ENCODE measurements around the gene ZNF48. TPM values are rescaled to one million over a fixed set of nuclear protein-coding genes. Genes with fewer than 3 reads are reported as not detected.
A peak's percentile ranks its signal among the peaks of the same experiment; 100 is the strongest.

Gene ZNF48
- total RNA-seq, 4 donors from 2014 or later = 3.4 to 5.4 (median 4.9) TPM

GRCh38 chr16:30444231-30445148 lies 49.3 kb downstream of the ZNF48 start:
- no peak for TF ChIP-seq CTCF (IDR thresholded peaks at IDR 0.05)
- ATAC-seq (ENCODE audit: low FRiP score) = no peak
- no peak for DNase-seq (ENCODE audit: low spot score)

- DNase-seq (ENCODE audit: low spot score) (no peak), ATAC-seq (ENCODE audit: low FRiP score) (no peak)
- TF ChIP-seq CTCF (IDR thresholded peaks at IDR 0.05) = no peak
Observed at GRCh38 chr16:30445149-30445407, 49.9 kb downstream of the ZNF48 start.

- no peak for TF ChIP-seq CTCF (IDR thresholded peaks at IDR 0.05)
- ATAC-seq (ENCODE audit: low FRiP score) (peak; percentile 97), DNase-seq (ENCODE audit: low spot score) (peak; percentile 100)
Observed at GRCh38 chr16:30445408-30446202, 50.4 kb downstream of the ZNF48 start, which contains the start of gene SEPHS2. TSS of gene SEPHS2 (minus strand) at chr16:30445874. CDS start at chr16:30445727, 147 bp downstream.

GRCh38 chr16:30446203-30446595 lies 51.0 kb downstream of the ZNF48 start:
- no peak for TF ChIP-seq CTCF (IDR thresholded peaks at IDR 0.05)
- no peak for DNase-seq (ENCODE audit: low spot score)

GRCh38 chr16:30447512-30448226 lies 52.4 kb downstream of the ZNF48 start:
- ATAC-seq (ENCODE audit: low FRiP score) = no peak
- no peak for TF ChIP-seq CTCF (IDR thresholded peaks at IDR 0.05)
- DNase-seq (ENCODE audit: low spot score) = no peak

More at GRCh38 chr16:30446203-30446595, 51.0 kb downstream of the ZNF48 start:
- ATAC-seq (ENCODE audit: low FRiP score) = no peak

GRCh38 chr16:30449116-30449435 lies 53.9 kb downstream of the ZNF48 start:
- no peak for DNase-seq (ENCODE audit: low spot score)
- ATAC-seq (ENCODE audit: low FRiP score) = no peak
- TF ChIP-seq CTCF (IDR thresholded peaks at IDR 0.05) = no peak

Small RNAs within 50 kb of the gene (small RNA-seq; reads per million reads assigned to genes)
- 0.64 reads per million for gene RF00406

Other genes starting within 250 kb of the ZNF48 start
- gene CORO1A, start 211.8 kb upstream of the ZNF48 start, total RNA-seq = 100 to 1,000 TPM in 1 of 4 donors, 10 to 100 TPM in 3; 31.6 to 109 (median 50.0) TPM
- gene BOLA2B, start 201.8 kb upstream of the ZNF48 start, total RNA-seq = 100 to 1,000 TPM; 152 to 366 (median 206) TPM
- gene SLX1A, start 201.5 kb upstream of the ZNF48 start, total RNA-seq = 10 to 100 TPM; 21.7 to 52.7 (median 44.2) TPM
- 10 to 100 TPM; 14.0 to 32.3 (median 18.3) TPM for gene SULT1A3, start 196.2 kb upstream of the ZNF48 start, total RNA-seq
- gene NPIPB13, start 146.9 kb upstream of the ZNF48 start, total RNA-seq = 10 to 100 TPM in 1 of 4 donors, 1 to 10 TPM in 3; 2.8 to 14.7 (median 5.9) TPM
- gene CD2BP2, start 40.1 kb upstream of the ZNF48 start, total RNA-seq = 10 to 100 TPM; 27.3 to 39.9 (median 35.4) TPM
- 10 to 100 TPM; 19.0 to 28.6 (median 26.7) TPM for gene TBC1D10B, start 24.9 kb upstream of the ZNF48 start, total RNA-seq
- gene MYL11, start 20.6 kb upstream of the ZNF48 start, total RNA-seq = not detected
- 1 to 10 TPM in 3 of 4 donors, under 1 TPM in 1; 0.93 to 2.6 (median 2.4) TPM for gene SEPTIN1, start 12.9 kb upstream of the ZNF48 start, total RNA-seq
- gene ZNF771, start 12.2 kb downstream of the ZNF48 start, total RNA-seq = 10 to 100 TPM in 2 of 4 donors, 1 to 10 TPM in 2; 8.3 to 13.6 (median 9.9) TPM
- 10 to 100 TPM in 3 of 4 donors, 1 to 10 TPM in 1; 9.8 to 24.0 (median 14.8) TPM for gene DCTPP1, start 34.6 kb downstream of the ZNF48 start, total RNA-seq
- gene SEPHS2, start 50.5 kb downstream of the ZNF48 start, total RNA-seq = 10 to 100 TPM; 22.8 to 42.9 (median 32.1) TPM
- gene ITGAL, start 77.3 kb downstream of the ZNF48 start, total RNA-seq = 10 to 100 TPM in 1 of 4 donors, 1 to 10 TPM in 3; 1.5 to 20.2 (median 6.3) TPM
- gene ZNF768, start 131.1 kb downstream of the ZNF48 start, total RNA-seq = 10 to 100 TPM; 16.5 to 22.5 (median 18.6) TPM
- 10 to 100 TPM in 2 of 4 donors, 1 to 10 TPM in 2; 7.7 to 12.1 (median 10.4) TPM for gene ZNF747, start 139.4 kb downstream of the ZNF48 start, total RNA-seq
- gene ZNF764, start 163.0 kb downstream of the ZNF48 start, total RNA-seq = 10 to 100 TPM in 2 of 4 donors, 1 to 10 TPM in 2; 4.5 to 15.9 (median 10.1) TPM
- gene ZNF688, start 176.3 kb downstream of the ZNF48 start, total RNA-seq = 10 to 100 TPM in 3 of 4 donors, 1 to 10 TPM in 1; 7.4 to 24.0 (median 13.3) TPM
- 10 to 100 TPM in 1 of 4 donors, 1 to 10 TPM in 3; 4.5 to 12.1 (median 8.1) TPM for gene ZNF785, start 190.3 kb downstream of the ZNF48 start, total RNA-seq
- gene ZNF689, start 215.0 kb downstream of the ZNF48 start, total RNA-seq = 1 to 10 TPM; 5.5 to 9.5 (median 7.0) TPM

All from omental fat pad (tissue), 4 donors.